ENCODE measurements around the gene MEIKIN.

Gene MEIKIN

DNA sequence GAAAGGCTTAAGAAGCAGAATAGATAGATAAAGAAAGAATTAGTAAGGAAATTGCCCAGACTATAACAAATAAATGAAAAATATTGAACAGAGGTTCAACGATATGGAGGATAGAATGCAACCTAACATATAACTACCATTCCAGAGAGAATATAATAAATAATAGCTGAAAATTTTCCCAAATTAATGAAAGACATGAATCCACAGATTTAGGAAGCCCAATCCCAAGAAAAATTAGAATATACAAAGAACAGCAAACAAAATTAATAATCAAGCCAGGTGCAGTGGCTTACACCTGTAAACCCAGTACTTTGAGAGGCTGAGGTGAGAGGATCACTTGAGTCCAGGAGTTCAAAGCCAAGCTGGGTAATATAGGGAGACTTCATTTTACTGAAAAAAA lies 120.8 kb downstream of the MEIKIN start:
- Histone ChIP-seq H3K4me3 (ENCODE audit: low read length) (no peak overlapping the region), H3K4me1 (ENCODE audit: low read length) (no peaks in the 10 kb centered on the region), H3K9ac (ENCODE audit: low read length) (no peak overlapping the region), H3K79me2 (ENCODE audit: low read length) (no peaks in the 10 kb centered on the region), H2AFZ (ENCODE audit: low read depth, low read length) (no peak overlapping the region), H3K9me3 (ENCODE audit: insufficient read depth, low read length) (no peaks in the 10 kb centered on the region), H3K36me3 (replicated peaks; ENCODE audit: low read depth, low read length) (no peaks in the 10 kb centered on the region), H3K27me3 (ENCODE audit: low read depth, low read length) (no peaks in the 10 kb centered on the region), H3K4me2 (ENCODE audit: low read length) (no peak overlapping the region), H3K27ac (ENCODE audit: low read length) (no peak overlapping the region), H4K20me1 (ENCODE audit: insufficient read depth, low read length) (no peaks in the 10 kb centered on the region)
- TF ChIP-seq EZH2phosphoT487 (IDR thresholded peaks at IDR 0.05; ENCODE audit: low read depth): no peak
- TF ChIP-seq, protein P1, sequence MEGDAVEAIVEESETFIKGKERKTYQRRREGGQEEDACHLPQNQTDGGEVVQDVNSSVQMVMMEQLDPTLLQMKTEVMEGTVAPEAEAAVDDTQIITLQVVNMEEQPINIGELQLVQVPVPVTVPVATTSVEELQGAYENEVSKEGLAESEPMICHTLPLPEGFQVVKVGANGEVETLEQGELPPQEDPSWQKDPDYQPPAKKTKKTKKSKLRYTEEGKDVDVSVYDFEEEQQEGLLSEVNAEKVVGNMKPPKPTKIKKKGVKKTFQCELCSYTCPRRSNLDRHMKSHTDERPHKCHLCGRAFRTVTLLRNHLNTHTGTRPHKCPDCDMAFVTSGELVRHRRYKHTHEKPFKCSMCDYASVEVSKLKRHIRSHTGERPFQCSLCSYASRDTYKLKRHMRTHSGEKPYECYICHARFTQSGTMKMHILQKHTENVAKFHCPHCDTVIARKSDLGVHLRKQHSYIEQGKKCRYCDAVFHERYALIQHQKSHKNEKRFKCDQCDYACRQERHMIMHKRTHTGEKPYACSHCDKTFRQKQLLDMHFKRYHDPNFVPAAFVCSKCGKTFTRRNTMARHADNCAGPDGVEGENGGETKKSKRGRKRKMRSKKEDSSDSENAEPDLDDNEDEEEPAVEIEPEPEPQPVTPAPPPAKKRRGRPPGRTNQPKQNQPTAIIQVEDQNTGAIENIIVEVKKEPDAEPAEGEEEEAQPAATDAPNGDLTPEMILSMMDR (IDR thresholded peaks at IDR 0.05; ENCODE audit: low read depth, low read length): no peak

GRCh38 chr5:131821221-131821620 lies 124.2 kb downstream of the MEIKIN start:
- Histone ChIP-seq H3K4me2 (ENCODE audit: low read length) (no peak overlapping the region), H3K4me1 (ENCODE audit: low read length) (no peaks in the 10 kb centered on the region), H3K4me3 (ENCODE audit: low read length) (no peak overlapping the region), H3K79me2 (ENCODE audit: low read length) (no peaks in the 10 kb centered on the region), H3K9ac (ENCODE audit: low read length) (no peak overlapping the region), H3K9me3 (ENCODE audit: insufficient read depth, low read length) (no peaks in the 10 kb centered on the region), H3K27ac (ENCODE audit: low read length) (no peak overlapping the region), H3K27me3 (ENCODE audit: low read depth, low read length) (no peaks in the 10 kb centered on the region), H2AFZ (ENCODE audit: low read depth, low read length) (no peak overlapping the region), H4K20me1 (ENCODE audit: insufficient read depth, low read length) (no peaks in the 10 kb centered on the region), H3K36me3 (replicated peaks; ENCODE audit: low read depth, low read length) (no peaks in the 10 kb centered on the region)
- TF ChIP-seq, protein P1 (IDR thresholded peaks at IDR 0.05; ENCODE audit: low read depth, low read length): no peak
- no peak for TF ChIP-seq EZH2phosphoT487 (IDR thresholded peaks at IDR 0.05; ENCODE audit: low read depth)

GRCh38 chr5:131818001-131818724 lies 127.3 kb downstream of the MEIKIN start:
- no peak overlapping the region for H3K4me2 ChIP-seq (ENCODE audit: low read length)
- no peak overlapping the region for H3K9ac ChIP-seq (ENCODE audit: low read length)
- no peak overlapping the region for H3K27ac ChIP-seq (ENCODE audit: low read length)
- no peaks in the 10 kb centered on the region for H3K36me3 ChIP-seq (replicated peaks; ENCODE audit: low read depth, low read length)
- no peaks in the 10 kb centered on the region for H3K4me1 ChIP-seq (ENCODE audit: low read length)
- H3K27me3 ChIP-seq (ENCODE audit: low read depth, low read length): no peaks in the 10 kb centered on the region
- H3K4me3 ChIP-seq (ENCODE audit: low read length): no peak overlapping the region
- H3K79me2 ChIP-seq (ENCODE audit: low read length): no peaks in the 10 kb centered on the region
- no peak overlapping the region for H2AFZ ChIP-seq (ENCODE audit: low read depth, low read length)
- no peaks in the 10 kb centered on the region for H3K9me3 ChIP-seq (ENCODE audit: insufficient read depth, low read length)
- TF ChIP-seq, protein P1 (IDR thresholded peaks at IDR 0.05; ENCODE audit: low read depth, low read length): no peak
- TF ChIP-seq EZH2phosphoT487 (IDR thresholded peaks at IDR 0.05; ENCODE audit: low read depth): no peak
- H4K20me1 ChIP-seq (ENCODE audit: insufficient read depth, low read length): no peaks in the 10 kb centered on the region

DNA sequence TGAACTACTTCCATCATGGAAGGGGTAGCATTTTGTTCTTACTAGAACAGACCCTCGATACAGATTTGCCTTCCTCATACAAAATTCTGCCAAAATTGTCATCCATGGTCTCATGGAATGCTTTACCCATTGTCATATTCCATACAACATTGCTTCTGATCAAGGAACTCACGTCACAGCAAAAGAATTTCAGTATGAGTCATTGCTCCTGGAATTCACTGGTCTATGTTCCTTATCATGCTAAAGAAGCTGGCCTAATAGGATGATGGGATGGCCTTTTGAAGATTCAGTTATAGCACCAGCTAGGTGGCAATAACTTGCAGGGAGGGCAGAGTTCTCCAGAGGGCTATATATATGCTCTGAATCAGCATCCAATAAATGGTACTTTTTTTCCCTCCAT lies 130.5 kb downstream of the MEIKIN start:
- H3K27ac ChIP-seq (ENCODE audit: low read length): no peak overlapping the region
- no peaks in the 10 kb centered on the region for H3K9me3 ChIP-seq (ENCODE audit: insufficient read depth, low read length)
- no peaks in the 10 kb centered on the region for H3K36me3 ChIP-seq (replicated peaks; ENCODE audit: low read depth, low read length)
- no peak overlapping the region for H2AFZ ChIP-seq (ENCODE audit: low read depth, low read length)
- no peaks in the 10 kb centered on the region for H3K27me3 ChIP-seq (ENCODE audit: low read depth, low read length)
- H3K4me1 ChIP-seq (ENCODE audit: low read length): 0 out of 2 replicates have a peak, but pooled peaks cover 2% of the 10 kb centered on the region
- H3K79me2 ChIP-seq (ENCODE audit: low read length): no peaks in the 10 kb centered on the region
- no peak overlapping the region for H3K9ac ChIP-seq (ENCODE audit: low read length)
- no peak overlapping the region for H3K4me3 ChIP-seq (ENCODE audit: low read length)
- no peak for TF ChIP-seq EZH2phosphoT487 (IDR thresholded peaks at IDR 0.05; ENCODE audit: low read depth)
- TF ChIP-seq, protein P1 (IDR thresholded peaks at IDR 0.05; ENCODE audit: low read depth, low read length): no peak
- H4K20me1 ChIP-seq (ENCODE audit: insufficient read depth, low read length): no peaks in the 10 kb centered on the region
- H3K4me2 ChIP-seq (ENCODE audit: low read length): no peak overlapping the region
